ENCODE measurements around the gene CHPF2. TPM values are rescaled to one million over a fixed set of nuclear protein-coding genes. Genes with fewer than 3 reads are reported as not detected.
A peak's percentile ranks its signal among the peaks of the same experiment; 100 is the strongest.

The CHPF2 gene
- total RNA-seq, 1 experiment from 2014 or later, result 25.0 TPM

- H3K27me3 ChIP-seq (ENCODE audit: control insufficient read depth, insufficient read depth, low read length), result no peaks in the 10 kb centered on the region
- H3K36me3 ChIP-seq (replicated peaks; ENCODE audit: control insufficient read depth, insufficient read depth, low read length), result peaks cover 20% of the 10 kb centered on the region
- no peak for DNase-seq
- H3K4me3 ChIP-seq (ENCODE audit: insufficient read depth, low read depth, low read length), result no peak overlapping the region
Observed at GRCh38 chr7:151212626-151213025, 19.7 kb upstream of the CHPF2 start.

GRCh38 chr7:151213826-151214225 lies 18.5 kb upstream of the CHPF2 start:
- no peak for DNase-seq

GRCh38 chr7:151215396-151215795 lies 16.9 kb upstream of the CHPF2 start:
- Histone ChIP-seq H3K36me3 (replicated peaks; ENCODE audit: control insufficient read depth, insufficient read depth, low read length) (peaks cover 32% of the 10 kb centered on the region), H3K4me3 (ENCODE audit: insufficient read depth, low read depth, low read length) (no peak overlapping the region), H3K27me3 (ENCODE audit: control insufficient read depth, insufficient read depth, low read length) (no peaks in the 10 kb centered on the region)

More at GRCh38 chr7:151213826-151214225, 18.5 kb upstream of the CHPF2 start:
- H3K36me3 ChIP-seq (replicated peaks; ENCODE audit: control insufficient read depth, insufficient read depth, low read length), result peaks cover 28% of the 10 kb centered on the region
- H3K27me3 ChIP-seq (ENCODE audit: control insufficient read depth, insufficient read depth, low read length), result no peaks in the 10 kb centered on the region
- H3K4me3 ChIP-seq (ENCODE audit: insufficient read depth, low read depth, low read length), result no peak overlapping the region

GRCh38 chr7:151218170-151218569 lies 14.1 kb upstream of the CHPF2 start:
- no peak for DNase-seq
- H3K4me3 ChIP-seq (ENCODE audit: insufficient read depth, low read depth, low read length), result no peak overlapping the region
- peaks cover 49% of the 10 kb centered on the region for H3K36me3 ChIP-seq (replicated peaks; ENCODE audit: control insufficient read depth, insufficient read depth, low read length)
- H3K27me3 ChIP-seq (ENCODE audit: control insufficient read depth, insufficient read depth, low read length), result no peaks in the 10 kb centered on the region

More at GRCh38 chr7:151215396-151215795, 16.9 kb upstream of the CHPF2 start:
- DNase-seq, result no peak

GRCh38 chr7:151223728-151224127 lies 8.6 kb upstream of the CHPF2 start:
- H3K36me3 ChIP-seq (replicated peaks; ENCODE audit: control insufficient read depth, insufficient read depth, low read length), result peaks cover 41% of the 10 kb centered on the region
- no peak for DNase-seq
- H3K27me3 ChIP-seq (ENCODE audit: control insufficient read depth, insufficient read depth, low read length), result no peaks in the 10 kb centered on the region
- no peak overlapping the region for H3K4me3 ChIP-seq (ENCODE audit: insufficient read depth, low read depth, low read length)

- DNase-seq, result no peak
- H3K36me3 ChIP-seq (replicated peaks; ENCODE audit: control insufficient read depth, insufficient read depth, low read length), result peaks cover 32% of the 10 kb centered on the region
- peak overlapping the region; percentile 89 for H3K4me3 ChIP-seq (ENCODE audit: insufficient read depth, low read depth, low read length)
Observed at GRCh38 chr7:151225948-151226510, 6.3 kb upstream of the CHPF2 start.

GRCh38 chr7:151226560-151226874 lies 5.8 kb upstream of the CHPF2 start:
- Histone ChIP-seq H3K4me3 (ENCODE audit: insufficient read depth, low read depth, low read length) (peak overlapping the region; percentile 89), H3K36me3 (replicated peaks; ENCODE audit: control insufficient read depth, insufficient read depth, low read length) (peaks cover 30% of the 10 kb centered on the region), H3K27me3 (ENCODE audit: control insufficient read depth, insufficient read depth, low read length) (no peaks in the 10 kb centered on the region)
- no peak for DNase-seq

More at GRCh38 chr7:151225948-151226510, 6.3 kb upstream of the CHPF2 start:
- H3K27me3 ChIP-seq (ENCODE audit: control insufficient read depth, insufficient read depth, low read length), result no peaks in the 10 kb centered on the region

GRCh38 chr7:151226875-151227782 lies 5.2 kb upstream of the CHPF2 start, which contains the start of gene ABCF2:
Gene ABCF2 (minus strand): TSS chr7:151227205. CDS start chr7:151226458, 747 bp downstream.
- H3K27me3 ChIP-seq (ENCODE audit: control insufficient read depth, insufficient read depth, low read length), result no peaks in the 10 kb centered on the region
- H3K36me3 ChIP-seq (replicated peaks; ENCODE audit: control insufficient read depth, insufficient read depth, low read length), result peaks cover 25% of the 10 kb centered on the region
- peak; percentile 99 for DNase-seq
- peak within 1 kb of the TSS; percentile 89 for H3K4me3 ChIP-seq (ENCODE audit: insufficient read depth, low read depth, low read length)

- Histone ChIP-seq H3K4me3 (ENCODE audit: insufficient read depth, low read depth, low read length) (peak overlapping the region; percentile 89), H3K27me3 (ENCODE audit: control insufficient read depth, insufficient read depth, low read length) (no peaks in the 10 kb centered on the region), H3K36me3 (replicated peaks; ENCODE audit: control insufficient read depth, insufficient read depth, low read length) (peaks cover 19% of the 10 kb centered on the region)
- DNase-seq, result no peak
Observed at GRCh38 chr7:151228024-151228866, 4.0 kb upstream of the CHPF2 start.

- DNase-seq, result no peak
- H3K36me3 ChIP-seq (replicated peaks; ENCODE audit: control insufficient read depth, insufficient read depth, low read length), result peaks cover 11% of the 10 kb centered on the region
- no peaks in the 10 kb centered on the region for H3K27me3 ChIP-seq (ENCODE audit: control insufficient read depth, insufficient read depth, low read length)
- no peak overlapping the region for H3K4me3 ChIP-seq (ENCODE audit: insufficient read depth, low read depth, low read length)
Observed at GRCh38 chr7:151229249-151229648, 3.0 kb upstream of the CHPF2 start.

GRCh38 chr7:151231080-151231479 lies 1.2 kb upstream of the CHPF2 start:
- no peak overlapping the region for H3K4me3 ChIP-seq (ENCODE audit: insufficient read depth, low read depth, low read length)
- no peak for DNase-seq
- peaks cover 6% of the 10 kb centered on the region for H3K36me3 ChIP-seq (replicated peaks; ENCODE audit: control insufficient read depth, insufficient read depth, low read length)
- no peaks in the 10 kb centered on the region for H3K27me3 ChIP-seq (ENCODE audit: control insufficient read depth, insufficient read depth, low read length)

GRCh38 chr7:151232917-151233701 lies 826 bp downstream of the CHPF2 start:
- DNase-seq, result peak; percentile 79
- Histone ChIP-seq H3K27me3 (ENCODE audit: control insufficient read depth, insufficient read depth, low read length) (no peaks in the 10 kb centered on the region), H3K36me3 (replicated peaks; ENCODE audit: control insufficient read depth, insufficient read depth, low read length) (peaks cover 13% of the 10 kb centered on the region), H3K4me3 (ENCODE audit: insufficient read depth, low read depth, low read length) (peak overlapping the region; percentile 88)

GRCh38 chr7:151233804-151234203 lies 1.5 kb downstream of the CHPF2 start:
- H3K4me3 ChIP-seq (ENCODE audit: insufficient read depth, low read depth, low read length), result no peak overlapping the region
- H3K27me3 ChIP-seq (ENCODE audit: control insufficient read depth, insufficient read depth, low read length), result no peaks in the 10 kb centered on the region
- peak; percentile 35 for DNase-seq
- peaks cover 13% of the 10 kb centered on the region for H3K36me3 ChIP-seq (replicated peaks; ENCODE audit: control insufficient read depth, insufficient read depth, low read length)

Measured in H7 (cell line).